Breast epithelium (tissue), 4 donors: ENCODE measurements around the gene CTSG. TPM values are rescaled to one million over a fixed set of nuclear protein-coding genes. Genes with fewer than 3 reads are reported as not detected.

Source experiments
- DNase-seq, 2 donors: peaks; one replicate each; pipeline ENCODE4 v3.0.0-alpha.2; 2019; ENCODE audit warnings: low spot score in 2 of 2
- H3K27ac ChIP-seq, 2 donors: fragments of 200-600 bp; sonication (generic) in 1 of 2; one replicate each; pipeline ENCODE4 v1.5.1; 2016 to 2019; ENCODE audit warnings: mild to moderate bottlenecking in 1 of 2
- H3K27me3 ChIP-seq, 2 donors: fragments of 200-600 bp; sonication (generic) in 1 of 2; one replicate each; pipeline versions ENCODE4 v1.5.1 to v1.6.0; 2017 to 2019; ENCODE audit warnings: control low read depth in 1 of 2, mild to moderate bottlenecking in 1 of 2
- H3K36me3 ChIP-seq: fragments of 200-600 bp; one replicate; pipeline ENCODE4 v1.5.1; 2019
- H3K4me1 ChIP-seq, 2 donors: fragments of 200-600 bp; sonication (generic); one replicate each; pipeline ENCODE4 v1.5.1; 2016 to 2019; ENCODE audit warnings: control low read depth in 1 of 2
- H3K4me3 ChIP-seq, 3 donors: fragments of 200-600 bp; sonication (generic); 1 replicate in 2 of 3; 2 replicates in 1 of 3; pipeline ENCODE4 v1.5.1; 2016 to 2019; ENCODE audit warnings: mild to moderate bottlenecking in 3 of 3, moderate library complexity in 2 of 3
- H3K9me3 ChIP-seq, 2 donors: fragments of 200-600 bp; sonication (generic) in 1 of 2; one replicate each; pipeline ENCODE4 v1.5.1; 2016 to 2019; ENCODE audit warnings: control low read depth in 1 of 2
- POLR2A ChIP-seq: fragments of 450-650 bp; IDR thresholded peaks from one replicate; pipeline ENCODE4 v1.6.1; 2016; ENCODE audit warnings: antibody characterized with exemption, mild to moderate bottlenecking, moderate library complexity
- POLR2AphosphoS5 ChIP-seq, 3 donors: sonication (generic); formaldehyde crosslinking; IDR thresholded peaks; one replicate each; pipeline ENCODE4 v1.6.1; 2017; ENCODE audit warnings: antibody characterized with exemption in 3 of 3
- intact Hi-C: fragments of 100-400 bp; cut with DNase I; formaldehyde crosslinking; loops from one replicate; pipeline ENCODE4 v1.15.1; 2023; ENCODE audit warnings: low total_unique reads
- total RNA-seq, 3 donors: library from RNA; depleted of rRNA; stranded (reverse); fragments of >200 nt; gene quantifications; one replicate each; pipeline ENCODE4 v1.1.0, GENCODE V29; 2016
- TF ChIP-seq, protein P1 (sequence below), 3 donors: fragments of 450-650 bp; IDR thresholded peaks; one replicate each; pipeline ENCODE4 v1.5.1; 2016 to 2017; ENCODE audit warnings: antibody characterized with exemption in 3 of 3, mild to moderate bottlenecking in 3 of 3, moderate library complexity in 3 of 3

CTSG gene, protein sequence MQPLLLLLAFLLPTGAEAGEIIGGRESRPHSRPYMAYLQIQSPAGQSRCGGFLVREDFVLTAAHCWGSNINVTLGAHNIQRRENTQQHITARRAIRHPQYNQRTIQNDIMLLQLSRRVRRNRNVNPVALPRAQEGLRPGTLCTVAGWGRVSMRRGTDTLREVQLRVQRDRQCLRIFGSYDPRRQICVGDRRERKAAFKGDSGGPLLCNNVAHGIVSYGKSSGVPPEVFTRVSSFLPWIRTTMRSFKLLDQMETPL
- total RNA-seq = 10 to 100 TPM in 1 of 3 donors, under 1 TPM in 2; 0.59 to 25.3 (median 0.98) TPM

DNA sequence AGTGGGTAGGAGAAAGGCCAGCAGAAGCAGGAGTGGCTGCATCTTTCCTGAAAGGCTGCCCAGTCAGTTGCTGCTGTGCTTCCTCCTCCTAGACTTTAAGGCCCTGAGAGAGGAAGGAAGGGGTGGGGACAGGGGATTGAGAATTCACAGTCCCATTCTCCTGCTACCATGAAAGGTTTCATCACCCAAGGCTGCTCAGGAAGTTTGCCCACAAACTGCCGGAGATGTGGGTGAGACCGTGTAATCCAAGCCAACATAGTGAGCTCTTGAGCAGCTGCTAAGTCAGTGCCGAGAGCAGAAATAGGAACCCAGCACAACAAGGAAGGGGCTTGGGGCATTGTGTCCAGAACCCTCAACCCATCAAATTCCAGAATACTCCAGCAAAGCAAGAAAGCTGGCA lies at the start of gene CTSG:
TSS of gene CTSG (minus strand) at position 69 of the 400 bp plus-strand sequence. CDS start at position 42, 27 bp downstream.
- DNase-seq = no peak
- Histone ChIP-seq H3K27me3 (peaks cover 0 to 4% of the 10 kb centered on the region in 2 donors), H3K4me1 (no peaks in the 10 kb centered on the region), H3K9me3 (no peaks in the 10 kb centered on the region), H3K4me3 (no peak within 1 kb of the TSS), H3K36me3 (no peaks in the 10 kb centered on the region), H3K27ac (no peak within 1 kb of the TSS)
- intact Hi-C loops = no loop called here
- TF ChIP-seq POLR2A (no peak), POLR2AphosphoS5 (IDR thresholded peaks at IDR 0.05) (no peak)
- TF ChIP-seq, protein P1, sequence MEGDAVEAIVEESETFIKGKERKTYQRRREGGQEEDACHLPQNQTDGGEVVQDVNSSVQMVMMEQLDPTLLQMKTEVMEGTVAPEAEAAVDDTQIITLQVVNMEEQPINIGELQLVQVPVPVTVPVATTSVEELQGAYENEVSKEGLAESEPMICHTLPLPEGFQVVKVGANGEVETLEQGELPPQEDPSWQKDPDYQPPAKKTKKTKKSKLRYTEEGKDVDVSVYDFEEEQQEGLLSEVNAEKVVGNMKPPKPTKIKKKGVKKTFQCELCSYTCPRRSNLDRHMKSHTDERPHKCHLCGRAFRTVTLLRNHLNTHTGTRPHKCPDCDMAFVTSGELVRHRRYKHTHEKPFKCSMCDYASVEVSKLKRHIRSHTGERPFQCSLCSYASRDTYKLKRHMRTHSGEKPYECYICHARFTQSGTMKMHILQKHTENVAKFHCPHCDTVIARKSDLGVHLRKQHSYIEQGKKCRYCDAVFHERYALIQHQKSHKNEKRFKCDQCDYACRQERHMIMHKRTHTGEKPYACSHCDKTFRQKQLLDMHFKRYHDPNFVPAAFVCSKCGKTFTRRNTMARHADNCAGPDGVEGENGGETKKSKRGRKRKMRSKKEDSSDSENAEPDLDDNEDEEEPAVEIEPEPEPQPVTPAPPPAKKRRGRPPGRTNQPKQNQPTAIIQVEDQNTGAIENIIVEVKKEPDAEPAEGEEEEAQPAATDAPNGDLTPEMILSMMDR (IDR thresholded peaks at IDR 0.05) = no peak

DNA sequence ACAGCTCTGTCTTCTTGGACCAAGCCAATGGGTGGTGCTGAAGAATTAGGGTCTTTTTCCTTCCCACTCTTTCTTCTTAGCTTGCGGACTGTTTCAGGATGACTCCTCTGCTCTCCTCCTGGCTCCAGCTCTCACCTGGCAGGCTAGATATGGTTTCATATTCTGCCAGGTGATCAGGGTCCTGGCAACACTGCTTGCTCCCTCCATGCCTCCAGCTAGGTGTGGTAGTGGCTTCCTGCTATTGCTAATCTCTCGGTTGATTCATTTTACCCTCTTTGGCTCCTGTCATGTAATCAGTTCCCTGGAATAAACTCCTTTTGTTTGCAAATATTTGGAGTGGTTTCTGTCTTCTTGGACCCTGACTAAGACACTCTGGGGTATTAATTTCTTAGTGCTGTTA lies 37.7 kb upstream of the CTSG start:
- intact Hi-C loops = no loop called here

DNA sequence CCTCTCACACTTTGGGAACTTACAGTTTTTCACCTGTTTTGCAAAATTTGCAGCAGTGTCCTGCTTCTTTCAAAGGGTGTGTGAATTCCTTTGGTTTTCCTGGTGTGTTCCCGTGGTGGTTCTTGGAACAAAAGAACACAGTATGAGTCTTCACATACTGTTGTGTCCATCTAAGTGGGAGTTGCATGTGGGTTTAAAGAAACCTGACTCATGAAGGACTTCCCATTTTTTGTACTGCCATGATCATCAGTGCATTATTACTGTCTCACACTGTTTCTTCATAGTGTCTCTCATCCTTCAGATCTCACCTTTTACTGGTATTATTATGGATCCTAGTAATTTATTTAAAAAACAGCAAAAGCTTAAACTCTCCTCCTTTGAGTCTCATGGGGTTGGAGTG lies 37.2 kb upstream of the CTSG start:
- Histone ChIP-seq H3K27ac (no peak overlapping the region), H3K27me3 (no peaks in the 10 kb centered on the region), H3K4me3 (no peak overlapping the region), H3K9me3 (no peaks in the 10 kb centered on the region), H3K4me1 (no peaks in the 10 kb centered on the region), H3K36me3 (no peaks in the 10 kb centered on the region)
- no peak for DNase-seq
- no peak for TF ChIP-seq POLR2AphosphoS5 (IDR thresholded peaks at IDR 0.05)
- intact Hi-C loops = no loop called here

More for the DNA sequence above, 37.7 kb upstream of the CTSG start:
- no peak for DNase-seq
- H3K27me3 ChIP-seq = no peaks in the 10 kb centered on the region
- no peak overlapping the region for H3K27ac ChIP-seq
- no peak overlapping the region for H3K4me3 ChIP-seq
- TF ChIP-seq POLR2A (no peak), POLR2AphosphoS5 (IDR thresholded peaks at IDR 0.05) (no peak)
- TF ChIP-seq, protein P1 (IDR thresholded peaks at IDR 0.05) = no peak
- no peaks in the 10 kb centered on the region for H3K9me3 ChIP-seq
- no peaks in the 10 kb centered on the region for H3K4me1 ChIP-seq
- H3K36me3 ChIP-seq = no peaks in the 10 kb centered on the region

DNA sequence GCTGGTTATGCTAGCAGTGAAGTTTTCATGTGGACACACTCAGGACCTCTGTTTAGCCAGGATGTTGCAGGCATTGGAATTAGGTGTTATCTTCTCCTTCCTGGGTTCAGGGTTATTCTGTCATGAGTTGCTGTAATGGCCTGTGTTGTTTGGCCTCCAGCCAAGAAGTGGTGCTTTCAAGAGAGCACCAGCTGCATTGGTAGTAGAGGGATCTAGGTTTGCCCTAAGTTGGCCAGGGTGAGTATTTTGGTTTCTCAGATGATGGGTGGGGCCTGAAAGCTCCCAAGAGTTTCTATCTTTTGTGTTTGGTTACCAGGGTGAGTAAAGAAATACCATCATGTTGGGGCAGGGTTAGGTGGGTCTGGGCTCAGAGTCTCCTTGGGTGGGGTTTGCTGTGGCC lies 36.1 kb upstream of the CTSG start:
- TF ChIP-seq POLR2AphosphoS5 (IDR thresholded peaks at IDR 0.05) (no peak), POLR2A (no peak)
- TF ChIP-seq, protein P1 (IDR thresholded peaks at IDR 0.05) = no peak
- no peaks in the 10 kb centered on the region for H3K4me1 ChIP-seq
- H3K36me3 ChIP-seq = no peaks in the 10 kb centered on the region
- intact Hi-C loops = no loop called here
- no peaks in the 10 kb centered on the region for H3K27me3 ChIP-seq
- H3K27ac ChIP-seq = no peak overlapping the region
- H3K4me3 ChIP-seq = no peak overlapping the region
- DNase-seq = no peak
- no peaks in the 10 kb centered on the region for H3K9me3 ChIP-seq

DNA sequence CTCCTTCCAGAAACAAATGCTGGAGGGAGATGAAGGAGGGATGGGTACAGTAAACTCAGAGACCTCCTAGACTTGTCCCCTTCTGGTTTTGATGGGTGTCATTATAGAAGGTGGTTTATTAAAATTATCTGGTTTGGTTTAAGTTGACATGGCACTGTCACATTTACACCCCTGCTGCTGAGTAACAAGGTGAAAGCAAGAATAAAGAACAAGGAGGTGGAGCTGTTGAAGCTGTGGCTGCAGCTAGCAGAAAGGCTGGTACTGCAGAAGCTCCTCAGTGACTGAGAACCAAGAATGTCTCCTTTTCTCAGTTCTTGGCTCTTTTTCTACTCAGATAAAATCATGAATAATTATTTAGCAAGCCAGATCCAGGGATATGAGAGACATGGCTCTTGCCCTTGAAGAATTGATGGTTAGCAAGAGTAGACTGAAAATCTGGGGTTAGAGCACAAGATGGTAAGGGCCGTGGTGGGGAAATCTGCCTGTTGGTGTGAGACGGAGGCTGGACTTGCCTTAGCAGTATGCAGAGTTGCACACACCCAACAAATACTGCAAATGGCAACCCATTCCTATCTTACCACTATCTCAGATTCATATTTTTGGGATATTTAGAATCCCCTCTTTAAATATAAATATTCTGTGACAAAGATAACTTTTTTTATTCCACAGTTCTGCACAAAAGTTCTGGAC lies 33.8 kb upstream of the CTSG start, which contains the start of gene GZMH:
TSS of gene GZMH (minus strand) at position 31 of the 690 bp plus-strand sequence. CDS start 72 bp downstream, outside the sequence.
- H3K9me3 ChIP-seq = no peaks in the 10 kb centered on the region
- no peaks in the 10 kb centered on the region for H3K27me3 ChIP-seq
- no peak for DNase-seq
- no peaks in the 10 kb centered on the region for H3K36me3 ChIP-seq
- H3K4me3 ChIP-seq = no peak within 1 kb of the TSS
- H3K27ac ChIP-seq = no peak within 1 kb of the TSS
- TF ChIP-seq POLR2AphosphoS5 (IDR thresholded peaks at IDR 0.05) = no peak
- TF ChIP-seq, protein P1 (IDR thresholded peaks at IDR 0.05) = no peak
- no peak for TF ChIP-seq POLR2A
- intact Hi-C loops = no loop called here
- no peaks in the 10 kb centered on the region for H3K4me1 ChIP-seq
